BJ (cell line): Measurements from ENCODE around the gene SERPINA12. TPM values are rescaled to one million over a fixed set of nuclear protein-coding genes. Genes with fewer than 3 reads are reported as not detected.

Source experiments
- CTCF ChIA-PET: fragments of 350-600 bp; formaldehyde crosslinking; extraction: SDS; loops from one replicate; lab custom pipeline; 2021; ENCODE audit warnings: antibody characterized with exemption, inconsistent platforms; lab: Yijun Ruan, JAX
- POLR2A ChIA-PET: fragments of 300-600 bp; sonication (Branson Sonifier 250); formaldehyde crosslinking; extraction: SDS; loops from one replicate; lab custom pipeline; 2021; ENCODE audit warnings: antibody characterized with exemption; lab: Charles Lee
- DNase-seq: peaks from one replicate; pipeline ENCODE4 v3.0.0-alpha.2; 2011; ENCODE audit warnings: low read depth
- H3K27me3 ChIP-seq: 2 replicates; pipeline ENCODE4 v1.6.0; 2011; ENCODE audit warnings: low read length; ENCODE audit not compliant: control insufficient read depth, insufficient read depth
- H3K36me3 ChIP-seq: 2 replicates; pipeline ENCODE4 v1.5.1; 2011; ENCODE audit warnings: low read length; ENCODE audit not compliant: control insufficient read depth, insufficient read depth
- H3K4me3 ChIP-seq: 2 replicates; pipeline ENCODE4 v1.5.1; 2011; ENCODE audit warnings: low read depth, mild to moderate bottlenecking, control low read depth, low read length
- polyA minus RNA-seq: library from RNA; depleted of rRNA, polyadenylated mRNA; stranded (reverse); fragments of >200 nt; gene quantifications from 2 replicates; pipeline ENCODE4 v1.2.3, GENCODE V29; 2011; rRNA and poly(A)+ RNA removed
- polyA plus RNA-seq: library from polyadenylated mRNA; depleted of rRNA; stranded (reverse); fragments of >200 nt; gene quantifications from 2 replicates; pipeline ENCODE4 v1.2.3, GENCODE V29; 2011; rRNA removed
- TF ChIP-seq, protein P1 (sequence below): IDR thresholded peaks from 2 replicates; pipeline ENCODE4 v1.5.1; 2011; ENCODE audit warnings: low read depth, mild to moderate bottlenecking, control low read depth, inconsistent platforms, low read length, moderate library complexity; ENCODE audit not compliant: insufficient read depth

Gene SERPINA12, protein sequence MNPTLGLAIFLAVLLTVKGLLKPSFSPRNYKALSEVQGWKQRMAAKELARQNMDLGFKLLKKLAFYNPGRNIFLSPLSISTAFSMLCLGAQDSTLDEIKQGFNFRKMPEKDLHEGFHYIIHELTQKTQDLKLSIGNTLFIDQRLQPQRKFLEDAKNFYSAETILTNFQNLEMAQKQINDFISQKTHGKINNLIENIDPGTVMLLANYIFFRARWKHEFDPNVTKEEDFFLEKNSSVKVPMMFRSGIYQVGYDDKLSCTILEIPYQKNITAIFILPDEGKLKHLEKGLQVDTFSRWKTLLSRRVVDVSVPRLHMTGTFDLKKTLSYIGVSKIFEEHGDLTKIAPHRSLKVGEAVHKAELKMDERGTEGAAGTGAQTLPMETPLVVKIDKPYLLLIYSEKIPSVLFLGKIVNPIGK
- polyA plus RNA-seq (not detected in 2 replicates), polyA minus RNA-seq (not detected in 2 replicates)

DNA sequence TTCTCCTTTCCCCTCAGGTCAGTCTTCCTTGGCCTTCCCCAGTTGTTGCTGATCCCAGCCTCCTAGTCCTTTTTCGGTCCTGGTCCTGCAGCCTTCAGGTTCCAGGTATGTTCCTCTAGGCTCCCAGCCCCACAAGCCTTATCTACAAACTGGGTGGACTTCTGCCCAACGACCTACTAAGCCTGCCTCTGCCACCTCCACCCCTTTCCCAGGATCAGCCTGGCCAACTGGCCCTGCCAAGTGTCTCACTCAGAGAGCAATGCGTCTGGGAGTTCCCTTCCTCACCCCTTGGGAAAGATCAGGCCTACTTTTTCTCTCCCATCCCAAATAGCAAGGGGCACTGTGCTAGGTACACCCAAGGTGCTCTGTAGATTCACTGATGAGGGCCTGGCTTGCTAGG, at the start of gene SERPINA12:
Gene SERPINA12, minus strand, starts transcription at position 114 of the 400 bp plus-strand sequence. CDS start 11,072 bp downstream, outside the sequence.
- Histone ChIP-seq H3K4me3 (no peak within 1 kb of the TSS), H3K27me3 (no peaks in the 10 kb centered on the region), H3K36me3 (no peaks in the 10 kb centered on the region)
- TF ChIP-seq, protein P1, sequence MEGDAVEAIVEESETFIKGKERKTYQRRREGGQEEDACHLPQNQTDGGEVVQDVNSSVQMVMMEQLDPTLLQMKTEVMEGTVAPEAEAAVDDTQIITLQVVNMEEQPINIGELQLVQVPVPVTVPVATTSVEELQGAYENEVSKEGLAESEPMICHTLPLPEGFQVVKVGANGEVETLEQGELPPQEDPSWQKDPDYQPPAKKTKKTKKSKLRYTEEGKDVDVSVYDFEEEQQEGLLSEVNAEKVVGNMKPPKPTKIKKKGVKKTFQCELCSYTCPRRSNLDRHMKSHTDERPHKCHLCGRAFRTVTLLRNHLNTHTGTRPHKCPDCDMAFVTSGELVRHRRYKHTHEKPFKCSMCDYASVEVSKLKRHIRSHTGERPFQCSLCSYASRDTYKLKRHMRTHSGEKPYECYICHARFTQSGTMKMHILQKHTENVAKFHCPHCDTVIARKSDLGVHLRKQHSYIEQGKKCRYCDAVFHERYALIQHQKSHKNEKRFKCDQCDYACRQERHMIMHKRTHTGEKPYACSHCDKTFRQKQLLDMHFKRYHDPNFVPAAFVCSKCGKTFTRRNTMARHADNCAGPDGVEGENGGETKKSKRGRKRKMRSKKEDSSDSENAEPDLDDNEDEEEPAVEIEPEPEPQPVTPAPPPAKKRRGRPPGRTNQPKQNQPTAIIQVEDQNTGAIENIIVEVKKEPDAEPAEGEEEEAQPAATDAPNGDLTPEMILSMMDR: no peak
- DNase-seq: no peak
- ChIA-PET CTCF (interaction anchor here (1.8 kb wide), 1 partner anchor 40 kb away, joined by 4 read pairs; no protein-coding TSS in a partner anchor), POLR2A (no interaction called here)

DNA sequence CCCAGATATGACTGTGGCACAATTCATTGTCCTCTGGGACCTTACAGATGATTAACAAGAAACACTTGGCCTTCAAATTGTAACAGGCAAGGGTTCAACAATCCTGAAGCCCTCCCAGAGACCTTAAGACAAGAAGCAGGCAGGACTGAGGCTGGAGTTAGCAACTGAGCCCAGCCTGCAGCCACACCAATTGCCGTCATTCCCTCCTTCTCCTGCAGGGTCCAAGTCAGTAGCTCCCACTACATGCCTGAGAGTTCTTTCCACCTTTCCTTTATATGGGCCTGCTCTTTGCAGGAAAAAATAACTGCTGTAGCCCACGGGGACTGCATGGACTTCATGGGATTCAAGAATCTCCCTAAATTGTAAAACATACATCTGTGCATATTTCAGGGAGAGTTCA, 49.6 kb upstream of the SERPINA12 start:
- CTCF ChIA-PET: interaction anchor here (1.6 to 5.9 kb wide), 2 partner anchors 9 kb away, joined by 4 to 36 read pairs; no protein-coding TSS in a partner anchor
- Histone ChIP-seq H3K36me3 (no peaks in the 10 kb centered on the region), H3K4me3 (no peak overlapping the region), H3K27me3 (no peaks in the 10 kb centered on the region)
- DNase-seq: no peak
- POLR2A ChIA-PET: no interaction called here
- TF ChIP-seq, protein P1: no peak

DNA sequence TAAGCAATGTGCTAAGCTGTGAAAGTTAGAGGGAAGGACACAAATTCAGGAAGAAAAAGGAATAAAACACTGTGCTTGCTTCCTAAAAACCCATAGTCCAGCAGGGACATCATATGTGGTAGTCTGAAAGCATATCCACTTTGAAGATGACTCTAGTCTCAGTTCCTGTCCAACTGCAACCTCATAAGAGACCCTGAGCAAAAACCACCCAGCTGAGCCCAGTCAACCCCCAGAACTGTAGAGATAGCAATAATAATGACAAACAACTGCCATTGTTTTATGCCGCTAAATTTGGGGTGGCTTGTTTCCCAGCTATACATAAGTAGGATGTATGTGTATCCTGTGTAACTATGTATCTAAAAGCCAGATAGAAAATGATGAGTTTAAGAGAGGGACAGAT, 48.1 kb upstream of the SERPINA12 start:
- POLR2A ChIA-PET: no interaction called here
- Histone ChIP-seq H3K36me3 (no peaks in the 10 kb centered on the region), H3K4me3 (no peak overlapping the region), H3K27me3 (no peaks in the 10 kb centered on the region)
- DNase-seq: no peak
- TF ChIP-seq, protein P1: no peak
- CTCF ChIA-PET: interaction anchor here (5.9 kb wide), 1 partner anchor 8 kb away, joined by 36 read pairs; no protein-coding TSS in a partner anchor

DNA sequence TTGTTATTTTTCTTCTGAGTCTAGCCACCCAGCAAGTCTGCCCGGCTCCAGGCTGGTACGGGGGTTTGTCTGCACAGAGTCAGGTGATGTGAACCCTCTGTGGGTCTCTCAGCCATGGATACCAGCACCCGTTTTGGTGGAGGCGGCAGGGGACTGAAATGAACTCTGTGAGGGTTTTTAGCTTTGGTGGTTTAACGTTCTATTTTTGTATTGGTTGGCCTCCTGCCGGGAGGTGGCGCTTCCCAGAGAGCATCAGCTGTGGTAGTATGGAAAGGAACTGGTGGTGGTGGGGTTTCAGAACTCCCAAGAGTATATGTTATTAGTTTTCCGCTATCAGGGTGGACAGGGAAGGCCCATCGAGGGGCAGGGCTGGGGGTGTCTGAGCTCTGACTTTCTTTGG, 46.7 kb upstream of the SERPINA12 start:
- CTCF ChIA-PET: interaction anchor here (0.6 to 1.2 kb wide), 2 partner anchors 10 to 45 kb away, joined by 3 read pairs; no protein-coding TSS in a partner anchor
- no peak overlapping the region for H3K4me3 ChIP-seq
- POLR2A ChIA-PET: no interaction called here
- TF ChIP-seq, protein P1: no peak
- H3K27me3 ChIP-seq: no peaks in the 10 kb centered on the region
- DNase-seq: no peak
- H3K36me3 ChIP-seq: no peaks in the 10 kb centered on the region

DNA sequence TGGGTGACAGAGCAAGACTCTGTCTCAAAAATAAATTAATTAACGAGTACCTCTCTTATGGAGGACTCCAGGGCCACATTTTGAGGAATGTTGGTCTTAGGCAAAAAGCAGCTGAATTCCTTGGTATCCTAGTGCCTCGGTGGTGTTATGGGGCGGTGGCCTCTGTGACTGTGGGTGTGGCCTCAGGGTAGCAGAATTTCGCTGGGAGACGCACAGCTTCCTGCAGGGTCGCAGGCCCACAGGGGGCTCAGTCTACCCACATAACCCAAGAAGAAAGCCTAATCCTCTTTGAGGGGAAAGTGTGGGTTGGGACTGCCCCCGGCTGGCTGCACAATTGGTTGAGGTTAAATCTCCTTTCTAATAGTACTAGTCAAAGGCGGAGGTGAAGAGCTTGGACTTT, 40.8 kb upstream of the SERPINA12 start:
- no peak for DNase-seq
- Histone ChIP-seq H3K36me3 (no peaks in the 10 kb centered on the region), H3K27me3 (no peaks in the 10 kb centered on the region), H3K4me3 (no peak overlapping the region)
- ChIA-PET CTCF (interaction anchor here (0.9 to 3.2 kb wide), 6 partner anchors 10 to 64 kb away, joined by 4 to 36 read pairs (median 8); partner anchors contain the start of gene SERPINA4), POLR2A (no interaction called here)
- TF ChIP-seq, protein P1: no peak
